ENCODE data around the gene ADAR.

The ADAR gene

DNA sequence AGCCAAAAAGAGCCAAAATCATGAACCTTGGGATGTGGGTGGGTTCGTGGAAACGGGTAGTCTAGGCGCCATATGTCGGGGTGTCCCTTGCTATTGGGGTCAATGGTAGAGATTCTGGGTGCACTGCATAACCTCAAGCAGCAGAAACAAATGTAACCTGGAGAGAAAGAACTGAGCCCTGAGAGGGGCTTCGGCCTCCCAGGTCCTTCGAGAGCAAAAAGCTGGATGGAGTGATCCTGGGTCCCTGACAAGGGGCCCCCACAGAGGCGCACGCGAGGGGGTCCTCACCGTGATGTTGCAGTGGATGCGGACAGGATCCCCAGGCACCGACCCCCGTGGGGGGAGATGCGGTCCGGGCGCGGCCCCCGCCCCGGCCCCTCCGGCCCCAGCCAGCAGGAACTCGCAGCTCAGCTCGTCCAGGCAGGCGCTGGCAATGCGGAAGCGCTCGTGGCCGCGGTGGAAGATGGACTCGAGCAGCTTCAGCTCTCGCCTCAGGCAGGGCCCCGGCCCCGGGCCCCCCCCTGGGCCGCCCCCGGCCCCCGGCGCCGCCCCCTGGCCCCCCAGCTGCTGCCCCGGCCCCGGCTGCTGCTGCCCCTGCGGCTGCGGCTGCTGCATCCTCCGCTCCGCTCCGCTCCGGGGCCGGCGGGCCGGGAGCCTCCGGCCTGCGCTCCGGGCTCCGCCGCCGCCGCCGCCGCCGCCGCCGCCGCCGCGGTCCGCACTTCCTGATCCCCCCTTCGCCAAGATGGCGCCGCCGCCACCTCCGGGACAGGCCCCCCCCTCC lies 49.9 kb downstream of the ADAR start, which contains the start of gene UBE2Q1:
TSS of gene UBE2Q1 (minus strand) at position 724 of the 781 bp plus-strand sequence. CDS start at position 615, 109 bp downstream.
- no peak for DNase-seq (ENCODE audit: low spot score)
- no peak for FAIRE-seq

DNA sequence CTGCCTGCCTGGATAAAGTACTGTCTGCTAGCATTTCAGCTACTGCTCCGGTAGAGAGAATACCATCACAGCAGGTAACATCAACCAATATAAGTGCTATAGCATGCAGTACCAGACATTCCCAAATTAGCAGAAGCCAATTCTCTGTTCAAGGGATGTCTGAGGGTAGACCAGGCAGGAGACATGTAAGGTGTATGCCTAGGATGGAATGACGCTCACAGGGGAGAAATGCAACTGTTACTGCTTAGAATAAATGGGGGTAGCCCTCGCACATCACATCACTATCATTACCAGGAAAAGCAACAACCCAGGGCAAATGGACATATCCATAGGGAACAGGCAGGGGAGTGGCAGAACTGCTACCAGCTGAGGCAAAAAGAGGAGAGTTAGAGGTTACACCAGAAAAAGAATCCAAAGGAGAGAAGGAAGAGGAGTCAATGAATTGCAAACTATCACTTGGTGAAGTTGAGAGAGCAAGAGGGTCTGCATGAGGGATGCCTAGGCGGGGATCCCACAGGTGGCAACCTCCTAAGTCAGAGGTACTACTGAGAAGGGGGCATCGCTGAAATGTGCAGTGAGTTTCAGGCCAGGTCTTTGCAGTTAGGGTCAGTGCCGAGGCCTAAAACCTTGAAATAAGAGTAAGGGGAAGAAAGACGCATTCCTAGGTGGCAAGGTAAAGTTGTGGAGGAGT lies 50.6 kb downstream of the ADAR start:
- no peak for DNase-seq (ENCODE audit: low spot score)
- FAIRE-seq, result no peak

DNA sequence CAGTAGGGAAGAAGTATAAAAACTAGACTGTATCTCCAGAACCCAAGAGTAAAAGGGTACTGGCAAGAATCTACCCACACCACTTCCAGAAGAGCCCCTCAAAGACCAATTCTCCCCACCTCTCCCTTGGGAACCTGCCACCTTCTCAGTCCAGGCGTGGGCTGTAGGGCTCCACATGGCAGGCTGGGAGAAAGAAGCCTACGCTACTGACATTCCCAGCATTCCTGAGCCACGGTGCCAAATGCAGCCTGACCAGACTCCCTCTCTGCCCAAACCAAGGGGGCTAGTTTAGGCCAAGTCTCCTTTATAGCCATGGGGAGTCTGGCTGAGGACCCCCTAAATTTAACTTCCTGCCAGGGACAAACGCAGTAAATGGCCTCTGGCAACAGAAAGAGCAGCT lies 51.6 kb downstream of the ADAR start:
- DNase-seq (ENCODE audit: low spot score), result no peak
- no peak for FAIRE-seq

DNA sequence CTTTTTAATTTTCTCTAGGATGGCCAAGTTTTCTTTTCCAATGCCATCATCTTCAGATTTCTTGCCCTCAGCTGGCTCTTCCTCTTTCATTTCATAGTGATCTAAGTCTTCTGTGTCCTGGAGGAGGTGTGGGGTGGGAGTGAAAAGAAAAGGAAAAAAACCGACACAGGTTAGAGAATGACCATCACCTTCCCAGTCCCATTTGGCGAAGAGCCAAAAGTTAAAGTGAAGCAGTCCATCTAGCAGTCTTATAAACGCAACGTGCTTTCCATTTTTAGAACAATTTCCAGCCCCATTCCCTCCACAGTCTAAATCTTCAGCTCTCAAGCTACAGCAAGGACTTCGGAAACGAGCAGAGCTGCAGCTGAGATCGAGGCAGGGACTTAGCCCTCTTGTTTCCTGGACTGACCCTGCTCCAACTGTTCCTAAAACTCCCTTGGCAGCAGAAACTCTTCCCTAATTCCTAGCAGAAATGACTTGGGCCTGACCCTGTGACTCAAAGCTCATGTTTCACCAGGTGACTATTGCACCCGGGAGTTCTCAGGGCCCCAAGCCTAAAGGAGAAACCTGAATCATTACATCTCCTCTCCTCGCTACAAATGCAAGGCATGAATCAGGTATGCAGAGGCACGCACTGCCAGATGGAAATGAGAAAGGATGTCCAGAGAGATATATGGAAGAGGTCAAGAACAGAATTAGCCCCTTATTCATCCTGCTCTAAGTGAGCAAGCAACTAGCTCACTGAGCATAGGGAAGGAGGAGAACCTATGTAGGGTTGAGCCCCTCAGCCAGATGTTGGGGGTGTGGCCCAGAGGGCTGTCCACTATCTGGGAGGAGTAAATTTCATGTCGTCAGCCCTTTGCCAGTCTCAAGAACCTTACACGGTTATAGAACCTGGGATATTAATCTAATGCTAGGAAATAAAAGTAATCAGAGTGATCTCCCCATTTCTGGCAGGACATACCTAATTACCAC lies 54.6 kb downstream of the ADAR start:
- FAIRE-seq (no peak), DNase-seq (ENCODE audit: low spot score) (no peak)

DNA sequence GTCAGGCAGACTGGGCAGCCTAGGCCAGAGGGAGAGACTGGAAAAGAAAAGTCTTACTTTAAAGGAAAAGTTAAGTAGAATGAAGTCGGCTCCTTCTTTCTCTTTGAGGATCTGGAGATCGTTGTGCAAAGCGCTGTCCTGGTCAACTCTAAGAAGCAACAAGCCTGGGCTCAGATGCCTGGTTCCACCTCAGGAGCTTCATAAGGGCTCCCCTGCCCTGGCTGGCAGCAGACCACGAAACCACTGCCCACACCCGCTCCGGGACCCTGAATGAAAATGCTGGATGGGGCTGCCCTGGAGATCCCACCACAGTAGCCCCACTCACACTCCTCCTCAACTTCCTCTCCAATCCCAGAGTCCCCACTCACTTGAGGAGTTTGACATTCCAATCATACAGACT lies 56.0 kb downstream of the ADAR start:
- no peak for FAIRE-seq
- no peak for DNase-seq (ENCODE audit: low spot score)

DNA sequence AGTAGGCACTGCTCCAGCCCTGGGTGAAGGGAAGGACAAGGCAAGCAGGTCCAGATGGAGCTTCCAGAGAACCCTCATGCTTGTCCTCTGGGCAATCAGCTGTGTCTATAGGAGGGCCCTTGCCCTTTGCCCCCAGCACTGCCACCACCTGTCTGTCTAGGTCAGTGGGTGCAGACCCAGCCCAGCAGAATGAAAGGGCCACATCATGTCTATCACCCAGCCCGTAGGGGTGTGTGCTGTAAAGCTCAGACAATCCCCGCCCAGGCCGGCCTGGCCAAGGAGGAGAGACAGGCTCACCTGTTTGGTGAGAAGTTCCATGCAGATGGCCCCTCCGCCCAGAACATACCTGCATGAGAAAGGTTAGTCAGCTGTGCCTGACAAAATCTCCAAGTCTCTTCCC lies 56.5 kb downstream of the ADAR start:
- no peak for DNase-seq (ENCODE audit: low spot score)
- no peak for FAIRE-seq

DNA sequence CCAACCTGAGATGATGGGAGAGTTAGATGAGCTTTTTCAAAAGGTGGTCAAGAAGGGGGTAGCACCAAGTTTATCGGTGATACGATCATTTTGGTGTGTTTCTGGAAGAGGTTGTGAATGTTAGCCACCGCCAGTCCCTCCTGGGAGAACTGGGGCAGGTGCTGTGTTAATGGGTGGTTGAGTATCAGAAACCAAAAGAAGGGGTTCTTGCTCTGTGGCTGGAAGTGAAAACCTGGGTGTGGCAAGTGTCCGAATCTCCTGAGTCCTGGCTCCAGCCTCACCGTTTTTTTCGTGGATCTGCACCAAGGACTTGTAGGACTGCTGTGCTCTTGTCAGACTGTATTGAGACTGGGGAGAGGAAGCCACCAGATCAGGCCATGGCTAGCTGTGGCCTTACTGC lies 57.3 kb downstream of the ADAR start:
- FAIRE-seq (no peak), DNase-seq (ENCODE audit: low spot score) (no peak)

DNA sequence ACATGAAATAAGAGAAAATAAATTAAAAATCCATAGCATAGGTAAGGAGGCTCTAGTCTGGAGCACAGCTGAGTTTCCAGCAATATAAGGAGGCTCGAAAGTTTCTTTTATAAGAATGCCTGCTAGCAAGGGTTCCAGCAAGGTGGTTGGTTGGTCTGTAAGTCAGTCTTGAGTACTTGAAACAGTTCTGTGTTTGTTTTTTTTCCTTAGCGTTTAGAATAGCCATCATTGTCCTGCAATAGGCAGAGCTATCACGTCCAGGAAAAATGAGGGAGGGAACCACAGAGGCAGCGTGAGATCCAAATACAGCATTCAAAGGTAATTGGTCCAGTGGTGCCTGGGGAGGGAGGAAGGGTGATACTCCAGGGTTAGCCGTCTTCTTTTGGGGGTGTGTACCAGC lies 57.9 kb downstream of the ADAR start:
- FAIRE-seq, result no peak
- no peak for DNase-seq (ENCODE audit: low spot score)

DNA sequence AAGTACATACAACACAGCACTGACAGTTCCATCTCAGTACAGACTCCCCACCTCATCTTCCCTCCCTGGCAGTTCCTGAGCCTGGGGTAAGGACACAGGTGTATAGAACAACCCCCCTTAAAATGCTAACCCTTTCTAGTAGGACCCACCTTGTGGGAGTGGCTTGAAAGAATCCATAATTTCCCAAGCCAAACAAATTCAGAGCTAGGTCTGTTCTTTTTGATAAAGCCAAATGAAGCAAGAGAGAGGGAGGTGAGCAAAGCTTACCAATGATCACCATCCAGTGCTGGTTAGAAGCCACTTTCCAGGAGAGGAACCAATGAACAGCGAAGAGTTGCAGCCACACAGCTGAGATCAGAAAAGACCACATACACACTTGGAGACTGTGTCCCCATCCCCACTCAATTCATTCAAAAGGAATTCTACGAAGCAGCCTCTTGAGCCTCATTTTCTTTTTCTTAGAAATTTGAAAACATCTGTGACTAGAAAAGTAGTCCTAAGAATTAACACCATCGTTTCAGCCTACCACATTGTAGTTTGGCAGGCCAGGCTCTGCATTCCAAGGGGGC lies 58.7 kb downstream of the ADAR start:
- no peak for FAIRE-seq
- no peak for DNase-seq (ENCODE audit: low spot score)

DNA sequence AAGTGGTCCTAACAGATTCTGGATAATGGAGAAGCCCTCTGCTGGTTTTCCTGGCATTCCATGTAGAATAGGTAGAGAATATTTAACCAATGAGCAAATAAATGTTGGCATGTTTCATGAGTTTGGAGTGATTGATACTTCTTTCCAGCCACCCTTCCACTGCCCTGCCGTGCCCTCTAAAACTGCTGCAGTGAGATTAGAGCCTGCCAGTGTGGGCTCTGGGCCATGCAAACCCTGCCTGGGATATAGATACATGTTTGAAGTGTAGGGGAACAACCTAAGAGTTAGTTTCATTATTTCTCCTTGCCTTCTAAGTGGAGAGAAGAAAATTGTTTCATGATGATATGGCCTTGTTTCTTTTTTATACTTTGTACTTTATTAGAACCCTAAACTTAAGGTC lies 60.0 kb downstream of the ADAR start:
- DNase-seq (ENCODE audit: low spot score), result no peak
- no peak for FAIRE-seq

DNA sequence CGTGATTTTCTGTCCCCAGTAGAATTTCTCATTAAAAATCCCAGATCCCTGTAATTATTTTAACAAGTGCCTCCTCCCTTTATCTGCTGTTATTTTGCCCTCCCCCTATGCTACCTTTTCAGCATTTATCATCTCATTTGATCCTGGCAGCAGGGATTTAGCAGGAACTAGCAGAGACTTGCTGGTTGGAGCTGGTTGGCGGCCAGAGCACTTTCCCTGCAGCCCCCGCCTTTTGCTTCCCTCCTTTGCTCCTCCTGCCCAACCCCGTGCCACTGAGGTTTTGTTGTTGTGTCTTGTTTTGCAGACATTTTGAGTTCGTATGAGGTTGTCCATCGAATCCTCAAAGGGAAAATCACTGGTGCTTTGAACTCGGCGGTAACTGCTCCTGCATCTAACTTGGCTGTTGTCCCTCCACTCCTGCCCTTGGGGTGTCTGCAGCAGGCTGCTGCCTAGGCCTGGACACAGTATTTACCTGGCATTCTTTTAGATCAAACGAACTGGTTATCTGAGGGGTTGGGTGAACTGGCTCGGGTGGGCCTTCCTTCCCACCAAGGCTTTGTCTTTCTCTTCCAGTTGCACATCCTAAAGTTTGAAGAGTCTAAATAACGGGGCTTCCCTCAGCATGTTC lies 60.8 kb downstream of the ADAR start:
- DNase-seq (ENCODE audit: low spot score), result no peak

DNA sequence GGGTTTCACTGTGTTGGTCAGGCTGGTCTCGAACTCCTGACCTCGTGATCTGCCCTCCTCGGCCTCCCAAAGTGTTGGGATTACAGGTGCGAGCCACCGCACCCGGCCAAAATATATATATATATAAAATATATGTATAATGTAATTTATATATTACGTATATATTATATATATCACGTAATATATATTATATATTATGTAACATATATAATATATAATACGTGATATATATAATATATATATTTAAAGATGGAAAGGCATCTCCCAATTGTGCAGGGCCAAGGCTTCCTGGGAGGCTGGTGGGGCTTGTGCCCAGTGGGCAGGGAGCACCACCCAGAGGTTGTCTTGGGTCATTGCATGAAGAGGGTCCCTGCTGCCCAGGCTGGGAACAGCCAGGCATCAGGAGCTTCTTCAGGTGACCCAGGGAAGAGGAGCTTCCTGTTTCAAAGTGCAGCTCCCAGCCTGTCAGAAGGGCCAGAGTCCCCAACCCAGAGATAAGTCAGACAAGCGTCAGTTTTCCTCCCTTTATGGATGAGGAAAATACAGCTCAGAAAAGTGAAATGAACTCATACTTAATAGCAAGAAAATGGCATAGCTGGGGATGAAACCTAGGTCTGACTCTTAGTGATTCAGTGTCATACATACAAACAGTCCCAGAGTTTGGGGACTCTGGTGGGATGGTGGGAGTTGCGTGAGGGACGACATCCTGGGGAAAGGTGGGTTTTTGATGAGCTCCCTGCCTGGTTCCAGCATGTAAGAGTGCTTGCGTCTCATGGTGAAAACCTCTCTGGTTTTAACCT lies 61.5 kb downstream of the ADAR start:
- DNase-seq (ENCODE audit: low spot score) (peak; percentile 43), FAIRE-seq (peak; percentile 72)

More for the DNA sequence above, 60.8 kb downstream of the ADAR start:
- FAIRE-seq, result no peak

DNA sequence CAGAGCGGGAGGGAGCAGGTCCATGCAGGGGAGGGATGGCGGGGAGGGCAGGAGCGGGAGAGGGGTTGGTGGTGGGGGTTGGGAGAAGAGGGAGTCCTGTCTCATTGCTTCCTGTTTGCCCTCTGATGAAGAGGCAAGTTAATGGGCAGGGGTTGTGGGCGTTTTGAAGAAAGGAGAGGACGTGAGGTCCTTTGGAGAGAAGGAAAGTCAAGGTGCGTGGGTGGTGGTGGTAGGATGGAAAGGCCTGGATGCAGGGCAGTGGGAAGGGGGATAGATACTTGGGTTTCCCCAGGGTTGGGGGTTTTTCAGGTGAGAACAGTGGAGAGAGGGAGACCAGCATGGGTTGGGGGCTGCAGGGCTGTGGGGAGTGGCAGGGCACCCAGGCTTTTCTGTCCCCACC lies 66.8 kb downstream of the ADAR start:
- FAIRE-seq (no peak), DNase-seq (ENCODE audit: low spot score) (no peak)

DNA sequence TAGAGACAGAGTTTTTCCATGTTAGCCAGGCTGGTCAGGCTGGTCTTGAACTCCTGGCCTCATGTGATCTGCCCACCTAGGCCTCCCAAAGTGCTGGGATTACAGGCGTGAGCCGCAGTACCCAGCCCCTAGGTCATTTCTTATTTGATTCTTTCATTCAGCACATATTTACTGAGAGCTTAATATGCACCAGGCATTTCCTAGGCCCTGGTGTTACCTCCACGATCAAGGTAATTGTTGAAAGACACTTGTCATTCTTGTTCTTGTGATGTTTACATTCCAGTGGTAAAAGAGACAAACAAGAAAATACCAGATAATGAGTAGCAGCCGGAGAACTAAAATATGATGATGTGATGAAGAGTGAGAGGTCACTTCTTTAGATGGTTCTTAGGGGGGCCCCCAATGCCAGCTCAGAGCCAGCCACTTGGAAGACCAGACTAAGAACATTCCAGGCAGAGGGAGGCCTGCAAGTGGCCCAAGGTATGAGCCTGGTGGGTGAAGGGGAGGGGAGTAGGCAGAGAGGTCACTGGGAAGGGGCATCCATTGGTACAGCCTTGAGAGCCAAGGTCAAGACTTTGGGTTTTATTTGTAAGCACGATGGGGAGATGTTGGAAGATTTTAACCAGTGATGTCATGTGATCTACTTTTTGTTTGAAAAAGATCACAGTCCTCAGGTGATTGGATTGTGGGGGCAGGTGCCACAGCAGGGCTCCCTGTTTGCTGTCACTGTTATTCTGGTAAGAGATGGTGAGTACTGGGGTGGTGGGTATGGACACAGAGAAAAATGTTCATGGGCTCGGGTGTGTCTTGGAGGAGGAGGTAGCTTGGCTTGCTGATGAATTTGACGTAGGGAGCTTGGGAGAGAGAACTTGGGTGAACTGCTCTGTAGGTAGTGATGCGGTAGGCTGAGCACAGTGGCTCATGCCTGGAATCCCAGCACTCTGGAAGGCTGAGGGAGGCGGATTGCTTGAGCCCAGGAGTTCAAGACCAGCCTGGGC lies 68.2 kb downstream of the ADAR start:
- DNase-seq (ENCODE audit: low spot score) (no peak), FAIRE-seq (no peak)

DNA sequence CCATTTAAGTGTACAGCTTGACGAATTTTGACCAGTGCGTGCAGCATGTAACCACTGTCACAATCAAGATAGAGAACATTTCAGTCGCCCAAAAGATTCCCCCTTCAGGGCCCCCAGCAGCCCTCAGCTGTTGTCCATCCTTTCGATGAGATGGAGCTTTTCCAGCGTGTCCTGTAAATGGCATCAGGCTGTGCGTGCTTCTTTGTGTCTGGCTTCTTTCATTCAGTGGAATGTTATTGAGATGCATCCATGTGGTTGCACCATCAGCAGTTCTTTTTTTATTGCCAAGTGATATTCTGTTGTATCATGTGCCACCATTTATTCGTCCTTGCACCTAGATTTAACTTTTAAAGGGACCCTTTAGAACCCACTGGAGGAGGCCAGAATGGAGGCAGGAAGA lies 71.4 kb downstream of the ADAR start:
- no peak for DNase-seq (ENCODE audit: low spot score)
- FAIRE-seq, result no peak

DNA sequence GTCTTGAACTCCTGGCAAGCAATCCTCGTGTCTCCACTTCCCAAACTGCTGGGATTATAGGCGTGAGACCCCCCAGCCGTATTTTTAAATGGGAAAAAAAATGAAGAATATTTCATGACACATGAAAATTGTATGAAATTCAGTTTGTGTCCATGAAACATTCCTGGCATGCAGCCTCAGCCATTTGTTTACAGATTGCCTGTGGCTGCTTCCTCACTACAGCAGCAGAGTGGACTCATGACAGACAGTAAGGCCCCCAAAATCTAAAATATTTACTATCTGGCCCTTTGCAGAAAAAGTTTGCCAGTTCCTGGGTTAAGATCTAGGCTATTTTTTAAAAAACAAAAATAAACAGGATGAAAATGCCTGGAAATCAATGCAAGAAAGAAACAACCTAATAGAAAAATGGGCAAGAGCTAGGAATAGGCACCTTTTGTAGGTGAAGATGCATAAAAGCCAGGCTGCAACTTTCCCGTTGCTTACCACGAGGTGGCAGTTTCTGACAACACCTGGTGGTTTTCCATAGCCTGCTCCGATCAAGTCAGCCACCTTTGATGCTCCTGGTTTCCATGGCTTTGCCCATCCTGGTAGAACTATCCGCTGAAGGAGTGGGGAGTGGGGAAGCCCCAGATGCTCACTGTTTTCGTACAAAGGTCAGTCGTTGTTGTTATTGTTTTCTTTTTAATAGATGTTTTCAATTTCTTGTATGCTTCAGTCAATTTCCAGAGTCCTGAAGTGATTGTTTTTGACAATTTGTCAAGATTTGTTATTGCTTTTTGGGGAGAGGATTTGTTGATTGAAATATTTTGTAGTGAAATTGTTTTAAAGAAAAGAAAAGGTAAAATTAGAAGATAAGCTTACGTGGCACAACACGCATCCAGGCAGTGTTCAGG lies 73.8 kb downstream of the ADAR start:
- FAIRE-seq (no peak), DNase-seq (ENCODE audit: low spot score) (peak; percentile 15)
